ENCODE results near the gene CAB39. TPM values are rescaled to one million over a fixed set of nuclear protein-coding genes. Genes with fewer than 3 reads are reported as not detected.

CAB39 gene
- total and polyA plus RNA-seq, 2 donors (not counting 1 experiment from before 2014, with no cell fraction given): 51.1 to 72.3 TPM

DNA sequence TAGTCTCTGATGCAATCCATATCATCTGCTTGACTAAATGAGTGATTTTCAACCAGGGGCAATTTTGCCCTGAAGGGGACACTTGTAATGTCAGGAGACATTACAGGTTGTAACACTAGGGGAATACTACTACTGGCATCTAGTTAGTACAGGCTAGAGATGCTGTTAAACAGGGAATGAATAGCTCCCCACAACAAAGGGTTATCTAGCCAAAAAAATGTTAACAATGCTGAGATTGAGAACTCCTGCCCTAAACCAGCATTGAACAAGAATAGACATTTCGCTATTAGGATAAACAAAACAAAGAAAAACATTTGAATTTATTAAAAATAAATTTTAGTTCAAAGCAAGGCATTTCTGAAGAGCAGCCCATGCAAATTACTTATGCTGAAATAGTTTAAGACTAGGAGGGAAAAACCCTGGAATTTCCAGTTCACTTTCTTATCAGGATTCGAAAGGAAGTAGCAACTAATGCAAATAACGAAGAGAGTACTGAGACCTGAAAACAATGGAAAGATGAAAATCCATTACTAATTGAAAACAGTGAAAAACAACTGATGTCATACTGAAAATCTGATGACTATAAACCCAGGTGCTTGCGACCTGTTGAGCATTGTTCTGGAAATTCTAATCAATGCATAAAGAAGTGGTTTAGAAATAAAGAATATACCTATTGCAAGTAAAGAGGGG, 53.1 kb downstream of the CAB39 start:
- Histone ChIP-seq H3K4me2 (ENCODE audit: extremely low read depth, insufficient read depth, low read length) (no peak overlapping the region), H3K27me3 (ENCODE audit: control insufficient read depth, insufficient read depth, low read length) (no peaks in the 10 kb centered on the region), H3K9ac (ENCODE audit: insufficient read depth, low read length) (no peak overlapping the region), H2AFZ (ENCODE audit: low read length) (no peak overlapping the region), H4K20me1 (ENCODE audit: control insufficient read depth, extremely low read depth, insufficient read depth, low read length) (no peaks in the 10 kb centered on the region), H3K9me3 (ENCODE audit: control insufficient read depth, insufficient read depth, low read depth, low read length) (no peaks in the 10 kb centered on the region), H3K27ac (ENCODE audit: insufficient read depth, low read length) (no peak overlapping the region), H3K4me1 (ENCODE audit: control insufficient read depth, extremely low read depth, insufficient read depth, low read length) (no peaks in the 10 kb centered on the region), H3K79me2 (ENCODE audit: control insufficient read depth, insufficient read depth, low read length) (peaks cover 10% of the 10 kb centered on the region), H3K36me3 (ENCODE audit: control insufficient read depth, insufficient read depth, low read length) (peaks cover 2% of the 10 kb centered on the region), H3K4me3 (replicated peaks in 1 of 4; ENCODE audit: control extremely low read depth in 1 of 4, insufficient read depth in 1 of 4, low read depth in 3 of 4, low read length in 4 of 4) (no peak overlapping the region)
- TF ChIP-seq EZH2 (IDR thresholded peaks at IDR 0.05; ENCODE audit: low read length, missing control alignments): no peak
- peak in 1 of 2 donors; percentile 60 for DNase-seq (ENCODE audit: low read depth in 2 of 2)

DNA sequence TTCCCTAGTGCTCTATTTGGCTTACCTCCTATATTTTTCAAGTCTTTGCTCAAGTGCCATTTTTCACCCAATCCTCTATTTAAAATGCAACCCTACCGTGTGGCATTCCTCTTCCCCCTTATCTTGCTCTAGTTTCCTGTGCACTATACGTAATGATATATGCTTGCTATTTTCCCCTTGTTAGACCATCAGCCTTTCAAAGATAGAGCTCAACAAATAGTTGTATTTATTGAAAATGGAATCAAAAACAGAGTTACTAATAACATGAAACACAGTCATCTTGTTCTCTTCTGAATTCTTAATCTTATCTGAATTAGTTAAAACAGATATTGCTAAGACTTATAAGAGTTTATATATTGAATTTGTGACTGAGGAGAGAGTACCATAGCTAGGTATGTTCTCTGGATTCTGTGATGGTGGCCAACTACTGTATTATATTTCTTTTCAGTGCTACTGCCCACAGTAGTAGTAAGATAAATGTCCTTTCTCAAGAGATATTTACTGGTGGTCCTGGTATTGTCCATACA, 55.3 kb downstream of the CAB39 start:
- no peak for DNase-seq (ENCODE audit: low read depth in 2 of 2)
- Histone ChIP-seq H3K9me3 (ENCODE audit: control insufficient read depth, insufficient read depth, low read depth, low read length) (no peaks in the 10 kb centered on the region), H3K27ac (ENCODE audit: insufficient read depth, low read length) (no peak overlapping the region), H3K9ac (ENCODE audit: insufficient read depth, low read length) (no peak overlapping the region), H4K20me1 (ENCODE audit: control insufficient read depth, extremely low read depth, insufficient read depth, low read length) (no peaks in the 10 kb centered on the region), H3K36me3 (ENCODE audit: control insufficient read depth, insufficient read depth, low read length) (no peaks in the 10 kb centered on the region), H3K79me2 (ENCODE audit: control insufficient read depth, insufficient read depth, low read length) (peaks cover 4% of the 10 kb centered on the region), H3K27me3 (ENCODE audit: control insufficient read depth, insufficient read depth, low read length) (no peaks in the 10 kb centered on the region), H3K4me2 (ENCODE audit: extremely low read depth, insufficient read depth, low read length) (no peak overlapping the region), H3K4me3 (replicated peaks in 1 of 4; ENCODE audit: control extremely low read depth in 1 of 4, insufficient read depth in 1 of 4, low read depth in 3 of 4, low read length in 4 of 4) (no peak overlapping the region), H2AFZ (ENCODE audit: low read length) (no peak overlapping the region), H3K4me1 (ENCODE audit: control insufficient read depth, extremely low read depth, insufficient read depth, low read length) (no peaks in the 10 kb centered on the region)
- no peak for TF ChIP-seq EZH2 (IDR thresholded peaks at IDR 0.05; ENCODE audit: low read length, missing control alignments)
- TF ChIP-seq, protein P1, sequence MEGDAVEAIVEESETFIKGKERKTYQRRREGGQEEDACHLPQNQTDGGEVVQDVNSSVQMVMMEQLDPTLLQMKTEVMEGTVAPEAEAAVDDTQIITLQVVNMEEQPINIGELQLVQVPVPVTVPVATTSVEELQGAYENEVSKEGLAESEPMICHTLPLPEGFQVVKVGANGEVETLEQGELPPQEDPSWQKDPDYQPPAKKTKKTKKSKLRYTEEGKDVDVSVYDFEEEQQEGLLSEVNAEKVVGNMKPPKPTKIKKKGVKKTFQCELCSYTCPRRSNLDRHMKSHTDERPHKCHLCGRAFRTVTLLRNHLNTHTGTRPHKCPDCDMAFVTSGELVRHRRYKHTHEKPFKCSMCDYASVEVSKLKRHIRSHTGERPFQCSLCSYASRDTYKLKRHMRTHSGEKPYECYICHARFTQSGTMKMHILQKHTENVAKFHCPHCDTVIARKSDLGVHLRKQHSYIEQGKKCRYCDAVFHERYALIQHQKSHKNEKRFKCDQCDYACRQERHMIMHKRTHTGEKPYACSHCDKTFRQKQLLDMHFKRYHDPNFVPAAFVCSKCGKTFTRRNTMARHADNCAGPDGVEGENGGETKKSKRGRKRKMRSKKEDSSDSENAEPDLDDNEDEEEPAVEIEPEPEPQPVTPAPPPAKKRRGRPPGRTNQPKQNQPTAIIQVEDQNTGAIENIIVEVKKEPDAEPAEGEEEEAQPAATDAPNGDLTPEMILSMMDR (conservative IDR thresholded peaks at IDR 0.05 in 1 of 2, IDR thresholded peaks at IDR 0.05 in 1 of 2; ENCODE audit: low read depth in 1 of 2, low read length in 2 of 2): no peak

DNA sequence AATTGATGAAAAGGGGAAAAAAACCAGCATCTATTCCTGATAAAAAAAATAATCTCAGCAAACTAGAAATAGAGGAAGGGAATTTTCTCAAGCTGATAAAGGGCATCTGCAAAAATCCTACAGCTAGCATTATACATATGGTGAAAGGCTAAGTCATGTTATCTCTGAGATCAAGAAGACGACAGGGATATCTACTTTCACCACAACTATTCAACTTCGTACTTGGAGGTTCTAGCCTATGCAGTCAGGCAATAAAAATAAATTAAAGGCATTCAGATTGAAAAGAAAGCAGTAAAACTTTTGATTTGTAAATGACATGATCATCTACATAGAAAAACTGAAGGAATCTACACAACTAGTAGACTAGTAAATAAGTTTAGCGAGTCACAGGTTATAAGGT, 58.2 kb downstream of the CAB39 start:
- no peak overlapping the region for H3K27ac ChIP-seq (ENCODE audit: insufficient read depth, low read length)
- peak in 1 of 2 donors; percentile 36 for DNase-seq (ENCODE audit: low read depth in 2 of 2)

More for the DNA sequence above, 58.2 kb downstream of the CAB39 start:
- no peaks in the 10 kb centered on the region for H3K36me3 ChIP-seq (ENCODE audit: control insufficient read depth, insufficient read depth, low read length)
- H4K20me1 ChIP-seq (ENCODE audit: control insufficient read depth, extremely low read depth, insufficient read depth, low read length): no peaks in the 10 kb centered on the region
- no peaks in the 10 kb centered on the region for H3K9me3 ChIP-seq (ENCODE audit: control insufficient read depth, insufficient read depth, low read depth, low read length)
- H3K4me3 ChIP-seq (replicated peaks in 1 of 4; ENCODE audit: control extremely low read depth in 1 of 4, insufficient read depth in 1 of 4, low read depth in 3 of 4, low read length in 4 of 4): no peak overlapping the region
- no peak overlapping the region for H3K9ac ChIP-seq (ENCODE audit: insufficient read depth, low read length)
- no peak overlapping the region for H2AFZ ChIP-seq (ENCODE audit: low read length)
- H3K27me3 ChIP-seq (ENCODE audit: control insufficient read depth, insufficient read depth, low read length): no peaks in the 10 kb centered on the region
- H3K4me1 ChIP-seq (ENCODE audit: control insufficient read depth, extremely low read depth, insufficient read depth, low read length): peaks cover 10% of the 10 kb centered on the region
- TF ChIP-seq, protein P1 (conservative IDR thresholded peaks at IDR 0.05 in 1 of 2, IDR thresholded peaks at IDR 0.05 in 1 of 2; ENCODE audit: low read depth in 1 of 2, low read length in 2 of 2): no peak
- TF ChIP-seq EZH2 (IDR thresholded peaks at IDR 0.05; ENCODE audit: low read length, missing control alignments): no peak
- peaks cover 13% of the 10 kb centered on the region for H3K79me2 ChIP-seq (ENCODE audit: control insufficient read depth, insufficient read depth, low read length)
- no peak overlapping the region for H3K4me2 ChIP-seq (ENCODE audit: extremely low read depth, insufficient read depth, low read length)

Measured in fibroblast of lung (primary cell).